Endothelial cell (in vitro differentiated cells): ENCODE results near the gene NOS1AP. TPM values are rescaled to one million over a fixed set of nuclear protein-coding genes. Genes with fewer than 3 reads are reported as not detected.

ENCODE experiments used
- DNase-seq: peaks from one replicate; pipeline ENCODE4 v3.0.0; 2021; ENCODE audit warnings: low spot score
- H3K27ac Mint-ChIP-seq: one replicate; pipeline ENCODE4 v1.8.0; 2021; ENCODE audit warnings: mixed read lengths, inconsistent platforms; ENCODE audit not compliant: unreplicated experiment
- H3K27me3 Mint-ChIP-seq: one replicate; pipeline ENCODE4 v1.8.0; 2021; ENCODE audit warnings: mild to moderate bottlenecking, moderate library complexity, mixed read lengths, inconsistent platforms; ENCODE audit not compliant: unreplicated experiment
- H3K36me3 Mint-ChIP-seq: one replicate; pipeline ENCODE4 v1.8.0; 2021; ENCODE audit warnings: mild to moderate bottlenecking, low read depth, mixed read lengths, inconsistent platforms; ENCODE audit not compliant: unreplicated experiment
- H3K4me1 Mint-ChIP-seq: one replicate; pipeline ENCODE4 v1.8.0; 2021; ENCODE audit warnings: mild to moderate bottlenecking, mixed read lengths, inconsistent platforms; ENCODE audit not compliant: unreplicated experiment
- H3K4me3 Mint-ChIP-seq: one replicate; pipeline ENCODE4 v1.8.0; 2021; ENCODE audit warnings: mild to moderate bottlenecking, mixed read lengths, inconsistent platforms; ENCODE audit not compliant: unreplicated experiment
- H3K9me3 Mint-ChIP-seq: one replicate; pipeline ENCODE4 v1.8.0; 2021; ENCODE audit warnings: mixed read lengths, inconsistent platforms; ENCODE audit not compliant: unreplicated experiment
- total RNA-seq: library from RNA; stranded (reverse); fragmentation: NEBNext Ultra II Directional; extraction: Animal tissue kit (Norgen Biotek cat#: 25700); gene quantifications from one replicate; pipeline ENCODE4 v1.2.1, GENCODE V29; 2021; ENCODE audit not compliant: unreplicated experiment
- TF ChIP-seq, protein P1 (sequence below): fragments of 200-600 bp; sonication (generic); IDR thresholded peaks from one replicate; pipeline ENCODE4 v1.5.0; 2021; ENCODE audit warnings: antibody characterized with exemption; ENCODE audit not compliant: unreplicated experiment

NOS1AP gene
- total RNA-seq, 1 donor from 2014 or later: 19.8 TPM

DNA sequence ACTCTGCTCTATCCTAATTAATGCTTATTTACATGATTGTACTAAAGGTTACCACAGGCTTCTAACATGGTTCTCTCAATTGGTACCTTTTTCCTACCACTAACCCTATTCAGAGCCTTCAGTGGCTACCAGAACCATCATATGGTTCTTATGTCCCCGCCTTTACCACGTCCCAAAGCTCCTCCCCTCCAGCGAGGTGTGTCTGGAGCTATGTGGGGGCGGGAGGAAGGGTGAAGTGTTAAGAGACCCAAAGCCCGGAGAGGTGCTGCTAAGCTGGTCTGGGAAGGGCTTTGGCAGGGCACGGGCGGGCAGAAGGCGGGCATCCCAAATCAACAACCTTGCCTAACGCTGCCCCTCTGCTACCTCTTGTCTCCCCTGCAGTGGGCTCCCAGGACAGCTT is 297.2 kb downstream of the NOS1AP start:
- H3K36me3 Mint-ChIP-seq: peaks cover 13% of the 10 kb centered on the region
- no peak overlapping the region for H3K4me3 Mint-ChIP-seq
- H3K4me1 Mint-ChIP-seq: no peaks in the 10 kb centered on the region
- no peak for DNase-seq
- H3K27ac Mint-ChIP-seq: no peak overlapping the region
- H3K9me3 Mint-ChIP-seq: no peaks in the 10 kb centered on the region
- TF ChIP-seq, protein P1, sequence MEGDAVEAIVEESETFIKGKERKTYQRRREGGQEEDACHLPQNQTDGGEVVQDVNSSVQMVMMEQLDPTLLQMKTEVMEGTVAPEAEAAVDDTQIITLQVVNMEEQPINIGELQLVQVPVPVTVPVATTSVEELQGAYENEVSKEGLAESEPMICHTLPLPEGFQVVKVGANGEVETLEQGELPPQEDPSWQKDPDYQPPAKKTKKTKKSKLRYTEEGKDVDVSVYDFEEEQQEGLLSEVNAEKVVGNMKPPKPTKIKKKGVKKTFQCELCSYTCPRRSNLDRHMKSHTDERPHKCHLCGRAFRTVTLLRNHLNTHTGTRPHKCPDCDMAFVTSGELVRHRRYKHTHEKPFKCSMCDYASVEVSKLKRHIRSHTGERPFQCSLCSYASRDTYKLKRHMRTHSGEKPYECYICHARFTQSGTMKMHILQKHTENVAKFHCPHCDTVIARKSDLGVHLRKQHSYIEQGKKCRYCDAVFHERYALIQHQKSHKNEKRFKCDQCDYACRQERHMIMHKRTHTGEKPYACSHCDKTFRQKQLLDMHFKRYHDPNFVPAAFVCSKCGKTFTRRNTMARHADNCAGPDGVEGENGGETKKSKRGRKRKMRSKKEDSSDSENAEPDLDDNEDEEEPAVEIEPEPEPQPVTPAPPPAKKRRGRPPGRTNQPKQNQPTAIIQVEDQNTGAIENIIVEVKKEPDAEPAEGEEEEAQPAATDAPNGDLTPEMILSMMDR: no peak
- H3K27me3 Mint-ChIP-seq: peaks cover under 1% of the 10 kb centered on the region

DNA sequence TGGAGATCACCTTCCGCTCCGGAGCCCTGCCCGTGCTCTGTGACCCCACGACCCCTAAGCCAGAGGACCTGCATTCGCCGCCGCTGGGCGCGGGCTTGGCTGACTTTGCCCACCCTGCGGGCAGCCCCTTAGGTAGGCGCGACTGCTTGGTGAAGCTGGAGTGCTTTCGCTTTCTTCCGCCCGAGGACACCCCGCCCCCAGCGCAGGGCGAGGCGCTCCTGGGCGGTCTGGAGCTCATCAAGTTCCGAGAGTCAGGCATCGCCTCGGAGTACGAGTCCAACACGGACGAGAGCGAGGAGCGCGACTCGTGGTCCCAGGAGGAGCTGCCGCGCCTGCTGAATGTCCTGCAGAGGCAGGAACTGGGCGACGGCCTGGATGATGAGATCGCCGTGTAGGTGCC is 297.6 kb downstream of the NOS1AP start:
- no peak overlapping the region for H3K27ac Mint-ChIP-seq
- H3K36me3 Mint-ChIP-seq: peaks cover 17% of the 10 kb centered on the region
- no peaks in the 10 kb centered on the region for H3K4me1 Mint-ChIP-seq
- no peak overlapping the region for H3K4me3 Mint-ChIP-seq
- DNase-seq: no peak
- H3K27me3 Mint-ChIP-seq: peaks cover 4% of the 10 kb centered on the region
- TF ChIP-seq, protein P1: no peak
- no peaks in the 10 kb centered on the region for H3K9me3 Mint-ChIP-seq

DNA sequence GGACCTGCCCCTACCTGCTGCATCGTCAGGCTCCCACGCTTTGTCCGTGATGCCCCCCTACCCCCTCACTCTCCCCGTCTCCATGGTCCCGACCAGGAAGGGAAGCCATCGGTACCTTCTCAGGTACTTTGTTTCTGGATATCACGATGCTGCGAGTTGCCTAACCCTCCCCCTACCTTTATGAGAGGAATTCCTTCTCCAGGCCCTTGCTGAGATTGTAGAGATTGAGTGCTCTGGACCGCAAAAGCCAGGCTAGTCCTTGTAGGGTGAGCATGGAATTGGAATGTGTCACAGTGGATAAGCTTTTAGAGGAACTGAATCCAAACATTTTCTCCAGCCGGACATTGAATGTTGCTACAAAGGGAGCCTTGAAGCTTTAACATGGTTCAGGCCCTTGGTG is 298.3 kb downstream of the NOS1AP start:
- no peaks in the 10 kb centered on the region for H3K9me3 Mint-ChIP-seq
- H3K36me3 Mint-ChIP-seq: peaks cover 21% of the 10 kb centered on the region
- H3K27ac Mint-ChIP-seq: no peak overlapping the region
- no peak overlapping the region for H3K4me3 Mint-ChIP-seq
- H3K4me1 Mint-ChIP-seq: no peaks in the 10 kb centered on the region
- TF ChIP-seq, protein P1: no peak
- no peak for DNase-seq
- peaks cover 8% of the 10 kb centered on the region for H3K27me3 Mint-ChIP-seq

DNA sequence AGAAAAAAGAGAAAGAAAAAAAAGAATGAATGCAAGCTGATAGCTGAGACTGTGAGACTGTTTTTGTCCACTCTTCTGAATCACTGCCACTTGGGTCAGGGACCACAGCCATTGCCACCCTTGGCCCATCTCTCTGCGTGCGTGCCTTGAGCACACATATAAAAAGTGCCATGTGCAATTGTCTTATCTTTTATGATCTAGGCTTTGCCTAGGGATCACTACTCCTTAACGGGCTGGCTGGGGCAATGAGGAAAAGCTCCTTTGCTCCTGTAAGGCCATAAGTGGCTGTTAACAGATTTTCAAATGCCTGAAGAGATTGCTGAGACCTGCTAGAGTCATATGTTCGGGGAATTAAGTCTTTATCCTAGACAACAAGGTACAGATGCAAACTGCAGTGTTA is 299.0 kb downstream of the NOS1AP start:
- Mint-ChIP-seq H3K36me3 (peaks cover 21% of the 10 kb centered on the region), H3K27me3 (peaks cover 9% of the 10 kb centered on the region), H3K4me3 (no peak overlapping the region), H3K4me1 (no peaks in the 10 kb centered on the region), H3K27ac (no peak overlapping the region), H3K9me3 (no peaks in the 10 kb centered on the region)
- TF ChIP-seq, protein P1: no peak
- DNase-seq: no peak

DNA sequence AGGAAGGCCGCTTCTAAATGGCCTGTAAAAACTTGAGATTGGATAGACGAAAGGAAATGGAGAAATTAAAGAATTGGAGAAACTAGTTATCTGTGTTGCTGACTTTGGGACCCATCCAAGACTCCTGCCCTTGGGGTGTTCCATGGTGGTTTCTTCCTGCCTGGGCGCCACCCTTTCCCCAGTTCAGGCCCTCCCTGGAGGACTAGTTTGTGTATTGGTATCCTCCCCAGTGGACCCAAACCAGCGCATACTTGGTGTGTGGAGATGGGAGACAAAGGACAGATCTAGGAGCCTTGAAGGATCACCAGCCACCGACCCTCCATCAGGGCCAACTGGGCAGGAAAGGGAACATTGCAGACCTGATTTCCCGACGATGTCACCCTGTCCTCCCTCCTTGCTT is 300.1 kb downstream of the NOS1AP start:
- H3K27ac Mint-ChIP-seq: no peak overlapping the region
- H3K4me3 Mint-ChIP-seq: no peak overlapping the region

More for the DNA sequence above, 300.1 kb downstream of the NOS1AP start:
- peaks cover 24% of the 10 kb centered on the region for H3K36me3 Mint-ChIP-seq
- H3K27me3 Mint-ChIP-seq: peaks cover 9% of the 10 kb centered on the region
- H3K4me1 Mint-ChIP-seq: no peaks in the 10 kb centered on the region
- DNase-seq: no peak
- H3K9me3 Mint-ChIP-seq: no peaks in the 10 kb centered on the region
- TF ChIP-seq, protein P1: no peak
